Esophagus squamous epithelium (tissue), 5 donors: ENCODE results near the gene HCFC1. TPM values are rescaled to one million over a fixed set of nuclear protein-coding genes. Genes with fewer than 3 reads are reported as not detected.
A peak's percentile ranks its signal among the peaks of the same experiment; 100 is the strongest.

Experiments
- DNase-seq: peaks from one replicate; lab custom pipeline; 2025; lab: John Stamatoyannopoulos, UW
- H3K27ac ChIP-seq, 4 donors: fragments of 200-600 bp; sonication (generic); one replicate each; pipeline ENCODE4 v1.5.1; 2016 to 2019; ENCODE audit warnings: mild to moderate bottlenecking in 1 of 4
- H3K27me3 ChIP-seq, 4 donors: fragments of 200-600 bp; sonication (generic); 1 replicate in 3 of 4; 2 replicates in 1 of 4; pipeline versions ENCODE4 v1.5.1 to v1.6.0; 2017 to 2021; ENCODE audit warnings: antibody characterized with exemption in 1 of 4
- H3K36me3 ChIP-seq, 3 donors: fragments of 200-600 bp; sonication (generic); one replicate each; pipeline ENCODE4 v1.5.1; 2016 to 2019
- H3K4me1 ChIP-seq, 3 donors: fragments of 200-600 bp; sonication (generic); one replicate each; pipeline ENCODE4 v1.5.1; 2017 to 2019
- H3K4me3 ChIP-seq, 4 donors: fragments of 200-600 bp; sonication (generic); 1 replicate in 3 of 4; 2 replicates in 1 of 4; pipeline ENCODE4 v1.5.1; 2016 to 2019; ENCODE audit warnings: mild to moderate bottlenecking in 2 of 4, moderate library complexity in 1 of 4
- H3K9me3 ChIP-seq, 3 donors: fragments of 200-600 bp; sonication (generic); one replicate each; pipeline ENCODE4 v1.5.1; 2016 to 2019
- CTCF ChIP-seq, 6 experiments: fragments of 450-650 bp in 4 of 6; fragments of 200-600 bp in 2 of 6; sonication (generic) in 2 of 6; IDR thresholded peaks; one replicate each; pipeline ENCODE4 v1.5.1; 2016 to 2019; ENCODE audit warnings: antibody characterized with exemption in 6 of 6, mild to moderate bottlenecking in 4 of 6, moderate library complexity in 4 of 6
- POLR2A ChIP-seq, 4 donors: fragments of 450-650 bp; IDR thresholded peaks; one replicate each; pipeline ENCODE4 v1.6.1; 2017; ENCODE audit warnings: antibody characterized with exemption in 4 of 4, mild to moderate bottlenecking in 4 of 4, moderate library complexity in 3 of 4
- WGBS, 2 donors: methylation state at CpG; one replicate each; pipeline ENCODE4 v1.1.5; 2018; 5-methylcytosine and 5-hydroxymethylcytosine counted together
- intact Hi-C: fragments of 100-400 bp; cut with DNase I; formaldehyde crosslinking; loops from one replicate; pipeline ENCODE4 v1.15.0; 2022
- total RNA-seq, 4 donors: library from RNA; depleted of rRNA; stranded (reverse); fragments of >200 nt; gene quantifications; one replicate each; pipeline ENCODE4 v1.1.0, GENCODE V29; 2016
- donor health status: DM: yes; HTN: yes; CAD: no.

HCFC1 gene
- total RNA-seq, 4 donors from 2014 or later: 22.2 to 54.0 (median 37.0) TPM

GRCh38 chrX:154019061-154019621 lies 47.5 kb upstream of the HCFC1 start:
- H3K27me3 ChIP-seq: no peaks in the 10 kb centered on the region
- WGBS, 2 donors: 0 to 33% methylated on average over 1 to 3 of the region's 45 CpGs

GRCh38 chrX:154018518-154019060 lies 47.0 kb upstream of the HCFC1 start:
- Histone ChIP-seq H3K36me3 (peaks cover 0 to 36% (median 19%) of the 10 kb centered on the region in 3 donors), H3K27ac (peak overlapping the region; percentile 84 to 93 (median 92)), H3K9me3 (no peaks in the 10 kb centered on the region), H3K27me3 (no peaks in the 10 kb centered on the region), H3K4me3 (peak overlapping the region; percentile 55 to 79 (median 62)), H3K4me1 (peaks cover 15 to 52% (median 20%) of the 10 kb centered on the region in 3 donors)
- WGBS, 2 donors: 0 to 20% methylated on average over 1 of the region's 15 CpGs
- DNase-seq: no peak
- TF ChIP-seq POLR2A (IDR thresholded peaks at IDR 0.05): no peak
- TF ChIP-seq CTCF (IDR thresholded peaks at IDR 0.05): no peak
- intact Hi-C loops: no loop called here

More at GRCh38 chrX:154019061-154019621, 47.5 kb upstream of the HCFC1 start:
- DNase-seq: no peak
- intact Hi-C loops: no loop called here
- H3K4me1 ChIP-seq: peaks cover 15 to 46% (median 20%) of the 10 kb centered on the region in 3 donors
- peak overlapping the region; percentile 55 to 79 (median 62) for H3K4me3 ChIP-seq
- H3K9me3 ChIP-seq: no peaks in the 10 kb centered on the region
- TF ChIP-seq POLR2A (IDR thresholded peaks at IDR 0.05): no peak
- peak overlapping the region; percentile 84 to 93 (median 92) for H3K27ac ChIP-seq
- H3K36me3 ChIP-seq: peaks cover 0 to 31% (median 19%) of the 10 kb centered on the region in 3 donors

GRCh38 chrX:154017766-154018517 lies 46.3 kb upstream of the HCFC1 start:
- Histone ChIP-seq H3K27ac (peak overlapping the region; percentile 84 to 93 (median 92)), H3K36me3 (peaks cover 0 to 41% (median 19%) of the 10 kb centered on the region in 3 donors), H3K9me3 (no peaks in the 10 kb centered on the region), H3K27me3 (no peaks in the 10 kb centered on the region), H3K4me1 (peaks cover 15 to 58% (median 20%) of the 10 kb centered on the region in 3 donors), H3K4me3 (peak overlapping the region in 3 of 4 donors; percentile 55 to 79 (median 67))
- intact Hi-C loops: no loop called here
- DNase-seq: no peak
- TF ChIP-seq POLR2A (IDR thresholded peaks at IDR 0.05) (no peak), CTCF (IDR thresholded peaks at IDR 0.05) (no peak)
- WGBS, 2 donors: 73% methylated on average over 5 of the region's 26 CpGs; no CpG with 5 or more reads in 1 of the 2 donors

- peaks cover 0 to 55% (median 19%) of the 10 kb centered on the region in 3 donors for H3K36me3 ChIP-seq
- H3K27ac ChIP-seq: no peak overlapping the region
- 90% methylated on average over 13 of the region's 24 CpGs; no CpG with 5 or more reads in 1 of the 2 donors for WGBS, 2 donors
- DNase-seq: no peak
- TF ChIP-seq CTCF (IDR thresholded peaks at IDR 0.05): no peak
- no peak for TF ChIP-seq POLR2A (IDR thresholded peaks at IDR 0.05)
- peaks cover 0 to 3% (median 0%) of the 10 kb centered on the region in 4 donors for H3K27me3 ChIP-seq
- H3K9me3 ChIP-seq: no peaks in the 10 kb centered on the region
- H3K4me3 ChIP-seq: no peak overlapping the region
- intact Hi-C loops: no loop called here
- peaks cover 15 to 51% (median 20%) of the 10 kb centered on the region in 3 donors for H3K4me1 ChIP-seq
Observed at GRCh38 chrX:154016366-154017076, 44.9 kb upstream of the HCFC1 start.

GRCh38 chrX:154015581-154016264 lies 44.1 kb upstream of the HCFC1 start:
- TF ChIP-seq CTCF (IDR thresholded peaks at IDR 0.05): no peak
- no peak for TF ChIP-seq POLR2A (IDR thresholded peaks at IDR 0.05)
- H3K9me3 ChIP-seq: no peaks in the 10 kb centered on the region
- H3K4me3 ChIP-seq: no peak overlapping the region
- peaks cover 0 to 3% (median 0%) of the 10 kb centered on the region in 4 donors for H3K27me3 ChIP-seq
- no peak for DNase-seq
- WGBS, 2 donors: 50 to 79% methylated on average over 4 to 10 of the region's 16 CpGs
- peaks cover 0 to 63% (median 19%) of the 10 kb centered on the region in 3 donors for H3K36me3 ChIP-seq
- peaks cover 9 to 43% (median 15%) of the 10 kb centered on the region in 3 donors for H3K4me1 ChIP-seq
- H3K27ac ChIP-seq: no peak overlapping the region
- intact Hi-C loops: no loop called here
